Osteocyte (in vitro differentiated cells): Measurements from ENCODE around the gene AADAC. TPM values are rescaled to one million over a fixed set of nuclear protein-coding genes. Genes with fewer than 3 reads are reported as not detected.

Experiments used
- DNase-seq: peaks from one replicate; pipeline ENCODE4 v3.0.0; 2021; ENCODE audit warnings: mixed read lengths; ENCODE audit not compliant: unreplicated experiment; ENCODE audit errors: extremely low spot score
- H3K27ac Mint-ChIP-seq: one replicate; pipeline ENCODE4 v1.8.0; 2021; ENCODE audit warnings: mild to moderate bottlenecking, mixed read lengths; ENCODE audit not compliant: unreplicated experiment
- H3K27me3 Mint-ChIP-seq: one replicate; pipeline ENCODE4 v1.8.0; 2021; ENCODE audit warnings: mixed read lengths; ENCODE audit not compliant: unreplicated experiment
- H3K36me3 Mint-ChIP-seq: one replicate; pipeline ENCODE4 v1.8.0; 2021; ENCODE audit warnings: mixed read lengths; ENCODE audit not compliant: unreplicated experiment
- H3K4me1 Mint-ChIP-seq: one replicate; pipeline ENCODE4 v1.8.0; 2021; ENCODE audit warnings: mixed read lengths; ENCODE audit not compliant: unreplicated experiment
- H3K4me3 Mint-ChIP-seq: one replicate; pipeline ENCODE4 v1.8.0; 2021; ENCODE audit warnings: mild to moderate bottlenecking, moderate library complexity, mixed read lengths; ENCODE audit not compliant: unreplicated experiment
- H3K9me3 Mint-ChIP-seq: one replicate; pipeline ENCODE4 v1.8.0; 2021; ENCODE audit warnings: mixed read lengths; ENCODE audit not compliant: unreplicated experiment
- total RNA-seq: library from RNA; stranded (reverse); gene quantifications from 2 replicates; pipeline ENCODE4 v1.2.1, GENCODE V29; 2021
- TF ChIP-seq, protein P1 (sequence below): fragments of 200-600 bp; sonication (generic); IDR thresholded peaks from 2 replicates; pipeline ENCODE4 v1.5.0; 2021; ENCODE audit warnings: antibody characterized with exemption, mild to moderate bottlenecking, moderate library complexity

The AADAC gene
- total RNA-seq, 1 donor from 2014 or later: not detected

DNA sequence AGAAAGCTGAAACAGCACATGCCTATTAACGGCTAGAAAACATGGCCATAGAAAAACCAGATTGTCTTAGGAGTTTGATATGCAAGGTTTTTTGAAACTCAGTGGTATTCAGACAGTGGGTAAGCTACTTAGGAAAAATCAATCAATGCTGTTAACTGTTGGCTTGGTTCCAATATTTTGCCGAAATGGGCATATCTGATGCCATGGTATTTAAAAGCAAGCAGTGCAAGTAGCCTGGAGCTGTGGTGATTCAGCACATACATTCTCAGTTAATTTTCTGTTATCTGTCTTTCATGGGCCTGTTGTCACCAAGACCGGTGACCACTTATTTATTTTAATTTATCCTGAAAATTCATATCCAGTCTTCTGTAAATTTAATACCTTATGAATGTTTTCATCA, 42.2 kb downstream of the AADAC start:
- Mint-ChIP-seq H3K9me3 (peaks cover 3% of the 10 kb centered on the region), H3K27ac (no peak overlapping the region), H3K4me3 (no peak overlapping the region), H3K27me3 (no peaks in the 10 kb centered on the region), H3K4me1 (peaks cover 8% of the 10 kb centered on the region), H3K36me3 (no peaks in the 10 kb centered on the region)
- TF ChIP-seq, protein P1, sequence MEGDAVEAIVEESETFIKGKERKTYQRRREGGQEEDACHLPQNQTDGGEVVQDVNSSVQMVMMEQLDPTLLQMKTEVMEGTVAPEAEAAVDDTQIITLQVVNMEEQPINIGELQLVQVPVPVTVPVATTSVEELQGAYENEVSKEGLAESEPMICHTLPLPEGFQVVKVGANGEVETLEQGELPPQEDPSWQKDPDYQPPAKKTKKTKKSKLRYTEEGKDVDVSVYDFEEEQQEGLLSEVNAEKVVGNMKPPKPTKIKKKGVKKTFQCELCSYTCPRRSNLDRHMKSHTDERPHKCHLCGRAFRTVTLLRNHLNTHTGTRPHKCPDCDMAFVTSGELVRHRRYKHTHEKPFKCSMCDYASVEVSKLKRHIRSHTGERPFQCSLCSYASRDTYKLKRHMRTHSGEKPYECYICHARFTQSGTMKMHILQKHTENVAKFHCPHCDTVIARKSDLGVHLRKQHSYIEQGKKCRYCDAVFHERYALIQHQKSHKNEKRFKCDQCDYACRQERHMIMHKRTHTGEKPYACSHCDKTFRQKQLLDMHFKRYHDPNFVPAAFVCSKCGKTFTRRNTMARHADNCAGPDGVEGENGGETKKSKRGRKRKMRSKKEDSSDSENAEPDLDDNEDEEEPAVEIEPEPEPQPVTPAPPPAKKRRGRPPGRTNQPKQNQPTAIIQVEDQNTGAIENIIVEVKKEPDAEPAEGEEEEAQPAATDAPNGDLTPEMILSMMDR: no peak
- DNase-seq: no peak

DNA sequence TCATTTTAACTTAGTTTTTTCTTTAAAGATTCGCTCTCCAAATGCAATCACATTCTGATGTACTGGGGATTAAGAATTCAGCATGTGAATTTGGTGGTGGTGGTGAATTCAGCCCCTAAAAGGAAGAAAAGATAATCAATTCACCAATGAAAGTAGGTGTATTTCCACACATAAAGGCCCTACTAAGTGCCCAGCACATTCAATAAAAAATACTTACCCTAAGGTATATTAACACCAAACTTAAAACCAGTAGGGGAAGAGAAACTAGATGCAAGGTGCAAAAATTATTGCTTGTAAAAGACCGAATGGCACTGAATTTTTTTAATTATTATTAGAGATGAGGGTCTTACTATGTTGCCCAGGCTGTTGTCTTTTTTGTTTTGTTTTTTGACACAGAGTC, 42.7 kb downstream of the AADAC start:
- Mint-ChIP-seq H3K9me3 (no peaks in the 10 kb centered on the region), H3K27me3 (no peaks in the 10 kb centered on the region), H3K27ac (no peak overlapping the region), H3K4me3 (no peak overlapping the region), H3K4me1 (peaks cover 8% of the 10 kb centered on the region), H3K36me3 (no peaks in the 10 kb centered on the region)
- TF ChIP-seq, protein P1: no peak
- no peak for DNase-seq

DNA sequence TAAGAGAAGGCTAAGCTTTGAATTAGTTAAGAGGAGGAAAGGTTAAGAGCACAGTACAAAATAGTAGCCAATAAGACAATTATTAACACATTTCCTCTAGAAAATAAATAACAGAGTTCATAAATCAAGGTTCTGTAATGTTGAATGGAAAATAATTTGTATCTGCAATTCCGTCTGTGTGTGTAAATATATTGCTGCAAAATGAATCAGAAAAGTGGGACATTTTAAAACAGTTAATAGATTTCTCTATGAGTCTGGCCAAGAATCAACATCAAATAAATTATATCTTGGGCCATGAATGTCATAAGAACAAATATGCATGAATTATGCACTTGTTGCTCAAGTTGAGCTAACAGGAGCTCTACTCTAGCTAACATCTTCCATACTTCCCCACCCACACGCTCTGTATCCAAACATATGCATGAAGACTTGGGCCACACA, 45.3 kb downstream of the AADAC start:
- H3K27ac Mint-ChIP-seq: no peak overlapping the region

DNA sequence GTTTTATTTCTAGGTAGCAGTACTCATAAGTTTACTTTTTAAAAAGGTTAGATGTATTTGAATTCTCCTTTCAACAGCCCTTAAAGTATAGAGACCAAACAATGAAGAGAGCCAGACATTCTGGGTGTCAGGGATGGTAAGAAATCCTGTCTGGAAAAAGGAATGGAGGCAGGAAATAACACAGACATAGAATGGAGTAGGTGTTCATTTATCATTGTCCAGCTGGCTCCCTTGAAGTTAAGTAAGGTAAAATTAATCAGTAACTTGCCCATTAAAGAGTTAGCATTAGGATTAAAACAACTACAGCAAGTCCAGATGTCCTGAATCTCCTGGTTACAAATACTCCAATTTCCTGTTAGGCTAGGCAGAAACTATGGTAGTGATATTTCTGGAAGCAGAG, 46.0 kb downstream of the AADAC start:
- H3K9me3 Mint-ChIP-seq: no peaks in the 10 kb centered on the region
- TF ChIP-seq, protein P1: no peak
- H3K4me3 Mint-ChIP-seq: no peak overlapping the region
- no peaks in the 10 kb centered on the region for H3K36me3 Mint-ChIP-seq
- no peak overlapping the region for H3K27ac Mint-ChIP-seq
- peaks cover 20% of the 10 kb centered on the region for H3K4me1 Mint-ChIP-seq
- no peak for DNase-seq
- H3K27me3 Mint-ChIP-seq: no peaks in the 10 kb centered on the region

More for the DNA sequence above, 45.3 kb downstream of the AADAC start:
- H3K4me1 Mint-ChIP-seq: peaks cover 14% of the 10 kb centered on the region
- TF ChIP-seq, protein P1: no peak
- no peak overlapping the region for H3K4me3 Mint-ChIP-seq
- no peaks in the 10 kb centered on the region for H3K27me3 Mint-ChIP-seq
- H3K36me3 Mint-ChIP-seq: no peaks in the 10 kb centered on the region
- no peaks in the 10 kb centered on the region for H3K9me3 Mint-ChIP-seq
- no peak for DNase-seq

DNA sequence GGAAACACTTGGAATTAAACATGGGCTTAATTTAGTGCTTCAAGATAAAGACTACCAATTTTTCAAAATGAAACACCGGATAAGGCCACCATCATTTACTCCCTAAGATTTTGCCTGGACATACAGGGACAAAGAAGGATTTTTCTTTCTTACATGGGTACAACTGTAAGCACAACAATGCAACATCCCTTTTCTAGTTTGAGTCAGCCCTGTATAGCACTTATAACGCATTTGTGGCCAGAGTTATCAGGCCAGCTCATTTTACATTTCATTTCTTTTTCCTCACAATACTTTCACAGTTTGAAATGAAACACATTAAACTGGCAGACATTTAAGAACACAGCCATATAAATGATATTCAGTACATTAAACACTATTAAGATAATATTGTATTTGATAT, 49.7 kb downstream of the AADAC start:
- no peak overlapping the region for H3K27ac Mint-ChIP-seq
- H3K27me3 Mint-ChIP-seq: no peaks in the 10 kb centered on the region
- H3K36me3 Mint-ChIP-seq: no peaks in the 10 kb centered on the region

More for the DNA sequence above, 49.7 kb downstream of the AADAC start:
- DNase-seq: no peak
- H3K4me3 Mint-ChIP-seq: no peak overlapping the region
- peaks cover 30% of the 10 kb centered on the region for H3K4me1 Mint-ChIP-seq
- TF ChIP-seq, protein P1: no peak
- no peaks in the 10 kb centered on the region for H3K9me3 Mint-ChIP-seq
